ENCODE measurements around the gene TBX10. TPM values are rescaled to one million over a fixed set of nuclear protein-coding genes. Genes with fewer than 3 reads are reported as not detected.
"Not testable (repeated sequence)": the region's sequence is repeated elsewhere in the genome, so short reads cannot be mapped to it uniquely, and the experiment has no call there.

Gene TBX10
- total RNA-seq, 3 donors from 2014 or later: not detected

DNA sequence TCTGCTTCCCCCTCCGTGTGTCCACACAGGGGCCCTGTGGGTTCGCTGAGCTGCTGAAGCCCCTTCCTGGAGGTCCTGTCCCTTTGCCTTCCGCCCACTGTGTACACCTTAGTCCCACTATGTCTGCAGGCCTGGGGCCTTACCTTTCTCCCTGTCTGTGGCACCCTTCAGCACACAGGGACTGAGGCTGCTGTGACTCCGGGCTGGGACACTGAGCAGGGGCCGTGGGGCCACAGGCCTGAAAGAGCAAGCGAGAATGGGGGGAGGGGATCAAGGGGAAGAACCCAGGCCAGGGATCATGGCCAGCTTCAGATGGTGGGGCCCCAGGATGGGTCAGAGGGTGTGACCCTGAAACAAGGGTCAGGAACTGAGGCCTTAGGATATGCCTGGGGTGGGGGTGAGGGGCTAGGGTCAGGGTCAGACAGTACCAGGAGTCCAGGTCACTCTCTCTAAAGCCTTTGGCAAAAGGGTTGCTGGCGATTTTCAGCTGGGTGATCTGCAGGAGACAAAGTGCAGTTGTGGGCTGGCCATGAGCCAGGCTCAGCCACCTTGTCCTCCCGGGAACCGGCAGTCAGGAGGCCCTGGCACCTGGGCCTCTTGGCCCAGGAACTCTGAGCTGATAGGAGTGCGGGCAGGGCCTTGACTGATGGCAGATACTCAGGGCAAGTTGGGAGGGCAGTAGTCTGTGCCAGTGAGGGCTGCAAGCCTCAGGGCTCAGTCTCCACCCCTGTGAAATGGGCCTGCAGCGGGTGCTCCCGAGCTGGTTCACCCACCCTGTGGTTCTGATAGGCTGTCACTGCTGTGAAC is 7.2 kb downstream of the TBX10 start:
- H3K27me3 Mint-ChIP-seq (ENCODE audit: low read depth): no peaks in the 10 kb centered on the region
- no peaks in the 10 kb centered on the region for H3K36me3 Mint-ChIP-seq (ENCODE audit: insufficient read depth)
- DNase-seq (no peak), ATAC-seq (no peak)
- H3K9me3 Mint-ChIP-seq: no peaks in the 10 kb centered on the region
- peaks cover 6% of the 10 kb centered on the region for H3K4me1 Mint-ChIP-seq (ENCODE audit: low read depth)
- peak overlapping the region; percentile 51 for H3K4me3 Mint-ChIP-seq

DNA sequence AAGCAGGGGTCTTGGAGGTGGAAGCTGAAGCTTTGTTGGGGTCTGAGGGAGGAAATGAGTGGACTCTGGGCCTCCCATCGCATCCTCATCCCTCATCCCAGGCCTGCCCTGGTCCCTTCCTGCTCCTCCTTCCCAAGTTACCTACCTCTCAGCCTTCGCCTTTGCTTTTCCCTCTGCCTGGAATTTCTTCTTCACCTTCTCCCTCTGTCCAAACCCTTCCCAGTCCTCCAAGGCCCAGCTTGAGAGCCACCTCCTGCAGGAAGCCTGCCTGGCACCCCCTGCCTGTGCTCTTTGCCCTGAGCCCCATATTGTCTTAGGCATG is 7.7 kb downstream of the TBX10 start:
- Mint-ChIP-seq H3K4me1 (ENCODE audit: low read depth) (peaks cover 6% of the 10 kb centered on the region), H3K36me3 (ENCODE audit: insufficient read depth) (no peaks in the 10 kb centered on the region), H3K4me3 (peak overlapping the region; percentile 51), H3K9me3 (no peaks in the 10 kb centered on the region), H3K27me3 (ENCODE audit: low read depth) (no peaks in the 10 kb centered on the region)
- DNase-seq: no peak
- no peak for ATAC-seq

GRCh38 chr11:67631411-67631810 is 8.2 kb downstream of the TBX10 start:
- Mint-ChIP-seq H3K27me3 (ENCODE audit: low read depth) (no peaks in the 10 kb centered on the region), H3K4me3 (peak overlapping the region; percentile 86), H3K36me3 (ENCODE audit: insufficient read depth) (no peaks in the 10 kb centered on the region), H3K9me3 (no peaks in the 10 kb centered on the region), H3K4me1 (ENCODE audit: low read depth) (peaks cover 6% of the 10 kb centered on the region)
- DNase-seq: no peak
- no peak for ATAC-seq

- Mint-ChIP-seq H3K9me3 (no peaks in the 10 kb centered on the region), H3K4me3 (peak overlapping the region; percentile 86), H3K4me1 (ENCODE audit: low read depth) (peaks cover 6% of the 10 kb centered on the region), H3K36me3 (ENCODE audit: insufficient read depth) (no peaks in the 10 kb centered on the region), H3K27me3 (ENCODE audit: low read depth) (no peaks in the 10 kb centered on the region)
- DNase-seq (no peak), ATAC-seq (no peak)
These were observed 8.6 kb downstream of the TBX10 start for GRCh38 chr11:67630943-67631331.

- Mint-ChIP-seq H3K4me3 (peak overlapping the region; percentile 86), H3K4me1 (ENCODE audit: low read depth) (peaks cover 6% of the 10 kb centered on the region), H3K36me3 (ENCODE audit: insufficient read depth) (no peaks in the 10 kb centered on the region), H3K27me3 (ENCODE audit: low read depth) (no peaks in the 10 kb centered on the region), H3K9me3 (no peaks in the 10 kb centered on the region)
- DNase-seq (peak; percentile 93), ATAC-seq (peak; percentile 73 to 75)
These were observed 9.2 kb downstream of the TBX10 start for GRCh38 chr11:67630228-67630942.

DNA sequence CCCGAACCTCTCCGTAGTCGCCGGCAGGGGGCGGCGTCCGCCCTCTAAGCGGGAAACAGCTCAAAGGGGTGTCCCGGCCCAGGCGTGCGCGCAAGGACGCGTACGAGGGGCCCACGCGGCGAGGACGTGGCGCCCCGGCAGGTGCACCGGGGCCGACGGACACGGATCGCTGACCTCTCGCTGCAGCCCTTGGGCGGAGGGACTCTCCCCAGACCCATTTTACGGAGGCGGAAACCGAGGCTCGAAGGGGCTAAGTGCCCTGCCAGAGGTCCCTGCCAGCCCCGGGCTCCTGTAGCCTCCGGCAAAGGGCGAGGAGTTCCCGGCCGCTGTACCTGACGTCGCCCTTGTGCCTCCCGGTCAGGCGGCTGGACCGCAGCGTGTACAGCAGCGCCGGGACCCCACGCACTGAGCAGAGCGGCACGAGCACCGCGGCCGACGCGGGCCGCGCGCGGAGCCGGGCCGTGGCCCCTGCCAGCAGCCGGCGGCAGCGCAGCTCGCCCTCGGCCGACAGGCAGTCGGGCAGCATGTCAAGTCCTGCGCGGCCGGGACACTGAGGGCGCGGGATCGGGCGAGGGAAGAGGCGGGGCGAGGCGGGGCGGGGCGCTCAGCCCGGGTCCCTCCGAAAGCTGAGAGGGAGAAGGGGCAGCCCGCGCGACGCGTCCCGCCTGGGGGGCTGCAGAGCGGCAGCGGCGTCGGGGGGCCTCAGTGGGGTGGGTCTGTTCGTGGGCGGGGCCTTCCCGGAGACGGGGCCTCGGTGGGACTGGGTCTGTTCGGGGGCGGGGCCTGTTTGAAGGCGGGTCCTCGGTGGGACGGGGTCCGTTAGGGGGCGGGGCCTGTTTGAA is 10.0 kb downstream of the TBX10 start, which contains the start of gene NUDT8:
NUDT8 (minus strand) TSS at position 552 of the 842 bp plus-strand sequence; CDS start at position 526, 26 bp downstream.
- Mint-ChIP-seq H3K4me3 (peak within 1 kb of the TSS; percentile 86), H3K27me3 (ENCODE audit: low read depth) (no peaks in the 10 kb centered on the region), H3K9me3 (no peaks in the 10 kb centered on the region), H3K4me1 (ENCODE audit: low read depth) (peaks cover 6% of the 10 kb centered on the region), H3K36me3 (ENCODE audit: insufficient read depth) (no peaks in the 10 kb centered on the region)
- ATAC-seq: peak; percentile 73 to 82
- DNase-seq: peak; percentile 86

DNA sequence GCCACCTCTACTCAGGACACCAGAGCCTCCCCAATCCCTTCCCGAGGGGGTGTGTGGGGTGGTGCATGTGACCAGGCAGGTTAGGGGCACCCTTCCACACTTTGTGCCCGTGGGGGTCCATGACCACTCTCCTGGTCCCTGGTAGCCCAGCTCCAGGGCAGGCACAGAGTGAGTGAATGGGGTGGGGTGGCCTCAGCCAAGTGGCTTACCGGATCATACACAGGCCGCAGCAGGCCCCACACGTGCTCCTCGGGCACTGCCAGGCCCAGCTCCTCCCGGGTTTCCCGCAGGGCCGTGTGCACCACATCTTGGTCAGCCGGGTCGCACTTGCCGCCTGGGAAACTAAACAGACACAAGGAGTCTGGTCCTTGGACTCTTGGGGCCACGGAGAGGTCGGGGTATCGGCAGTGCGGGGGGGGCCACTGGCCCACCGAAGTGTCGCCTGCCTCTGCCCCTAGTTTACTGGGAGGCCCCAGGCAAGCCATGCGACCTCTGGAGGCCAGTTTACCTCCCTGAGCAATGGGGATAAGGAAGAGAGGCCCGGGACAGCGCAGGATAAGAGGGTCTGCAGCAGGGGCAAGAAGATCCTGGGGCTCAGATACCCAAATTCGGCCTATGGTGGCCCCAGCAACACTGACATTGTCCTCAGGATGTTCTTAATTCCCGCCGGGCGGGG is 10.7 kb downstream of the TBX10 start:
- no peaks in the 10 kb centered on the region for H3K36me3 Mint-ChIP-seq (ENCODE audit: insufficient read depth)
- H3K27me3 Mint-ChIP-seq (ENCODE audit: low read depth): no peaks in the 10 kb centered on the region
- no peaks in the 10 kb centered on the region for H3K9me3 Mint-ChIP-seq
- ATAC-seq (no peak), DNase-seq (no peak)
- H3K4me1 Mint-ChIP-seq (ENCODE audit: low read depth): peaks cover 6% of the 10 kb centered on the region
- H3K4me3 Mint-ChIP-seq: peak overlapping the region; percentile 53

DNA sequence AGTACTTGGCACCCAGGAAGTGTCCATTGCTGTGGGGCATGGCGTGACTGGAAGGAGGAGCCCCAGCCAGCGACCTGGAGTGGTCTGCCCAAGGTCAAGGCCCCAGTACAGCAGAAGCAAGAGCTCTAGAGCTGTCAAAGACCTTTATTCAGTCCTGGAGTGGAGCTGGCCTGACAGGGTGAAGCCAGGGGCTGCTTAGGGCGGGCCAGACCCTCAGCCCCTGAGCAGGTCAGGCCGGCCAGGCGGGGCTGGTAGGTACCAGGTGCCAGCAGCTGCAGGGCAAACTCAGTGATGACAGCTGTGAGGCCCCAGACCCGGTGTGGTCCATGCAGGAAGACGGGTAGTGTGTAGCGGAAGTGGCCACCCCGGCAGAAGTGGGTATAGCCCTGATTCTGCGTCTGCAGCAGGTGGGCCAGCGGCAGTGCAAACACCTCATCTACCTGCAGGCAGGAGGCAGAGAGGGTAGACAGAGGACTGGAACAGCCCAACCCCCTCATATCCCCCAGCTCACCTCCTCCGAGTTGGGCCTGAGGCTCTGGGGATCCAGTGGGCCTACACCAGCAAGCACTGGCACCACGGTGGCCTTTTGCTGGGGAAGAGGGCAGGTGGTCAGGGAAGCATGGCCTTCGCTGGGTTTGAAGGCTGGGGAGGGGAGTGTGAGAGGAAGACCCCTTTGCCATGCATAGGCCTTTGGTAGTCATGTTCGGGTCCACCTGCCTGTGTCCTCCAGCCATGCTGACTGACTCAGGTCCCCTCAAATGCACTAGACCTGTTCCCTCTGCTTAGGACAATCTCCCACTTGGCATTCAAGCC is 11.5 kb downstream of the TBX10 start:
- Mint-ChIP-seq H3K4me1 (ENCODE audit: low read depth) (peaks cover 6% of the 10 kb centered on the region), H3K9me3 (no peaks in the 10 kb centered on the region), H3K36me3 (ENCODE audit: insufficient read depth) (no peaks in the 10 kb centered on the region), H3K4me3 (no peak overlapping the region), H3K27me3 (ENCODE audit: low read depth) (no peaks in the 10 kb centered on the region)
- DNase-seq (no peak), ATAC-seq (no peak)

- no peak for DNase-seq
- ATAC-seq: no peak
- Mint-ChIP-seq H3K36me3 (ENCODE audit: insufficient read depth) (no peaks in the 10 kb centered on the region), H3K27me3 (ENCODE audit: low read depth) (no peaks in the 10 kb centered on the region), H3K4me3 (no peak overlapping the region), H3K4me1 (ENCODE audit: low read depth) (peaks cover 6% of the 10 kb centered on the region), H3K9me3 (no peaks in the 10 kb centered on the region)
These were observed 12.1 kb downstream of the TBX10 start for GRCh38 chr11:67627441-67627811.

DNA sequence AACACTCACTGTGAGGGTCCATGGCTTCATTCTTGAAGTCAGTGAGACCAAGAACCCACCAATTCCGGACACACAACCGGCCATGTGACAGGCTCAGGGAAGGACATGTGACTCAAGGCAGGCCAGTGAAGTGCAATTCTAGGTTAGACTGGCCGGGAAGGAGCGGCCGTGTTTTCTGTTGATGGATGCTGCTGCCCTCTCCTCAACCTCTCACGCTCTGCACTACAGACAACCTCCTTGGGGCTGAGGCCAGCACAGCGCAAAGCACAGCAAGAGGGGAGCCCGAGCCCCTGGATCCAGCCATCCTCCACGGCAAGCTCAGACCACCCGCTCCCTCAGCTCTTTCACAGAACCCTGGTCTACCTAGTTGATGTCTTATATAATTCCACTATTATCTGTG is 12.6 kb downstream of the TBX10 start:
- H3K27me3 Mint-ChIP-seq (ENCODE audit: low read depth): no peaks in the 10 kb centered on the region
- DNase-seq: no peak
- H3K9me3 Mint-ChIP-seq: no peaks in the 10 kb centered on the region
- ATAC-seq: no peak
- H3K4me3 Mint-ChIP-seq: no peak overlapping the region
- no peaks in the 10 kb centered on the region for H3K36me3 Mint-ChIP-seq (ENCODE audit: insufficient read depth)
- H3K4me1 Mint-ChIP-seq (ENCODE audit: low read depth): peaks cover 6% of the 10 kb centered on the region

DNA sequence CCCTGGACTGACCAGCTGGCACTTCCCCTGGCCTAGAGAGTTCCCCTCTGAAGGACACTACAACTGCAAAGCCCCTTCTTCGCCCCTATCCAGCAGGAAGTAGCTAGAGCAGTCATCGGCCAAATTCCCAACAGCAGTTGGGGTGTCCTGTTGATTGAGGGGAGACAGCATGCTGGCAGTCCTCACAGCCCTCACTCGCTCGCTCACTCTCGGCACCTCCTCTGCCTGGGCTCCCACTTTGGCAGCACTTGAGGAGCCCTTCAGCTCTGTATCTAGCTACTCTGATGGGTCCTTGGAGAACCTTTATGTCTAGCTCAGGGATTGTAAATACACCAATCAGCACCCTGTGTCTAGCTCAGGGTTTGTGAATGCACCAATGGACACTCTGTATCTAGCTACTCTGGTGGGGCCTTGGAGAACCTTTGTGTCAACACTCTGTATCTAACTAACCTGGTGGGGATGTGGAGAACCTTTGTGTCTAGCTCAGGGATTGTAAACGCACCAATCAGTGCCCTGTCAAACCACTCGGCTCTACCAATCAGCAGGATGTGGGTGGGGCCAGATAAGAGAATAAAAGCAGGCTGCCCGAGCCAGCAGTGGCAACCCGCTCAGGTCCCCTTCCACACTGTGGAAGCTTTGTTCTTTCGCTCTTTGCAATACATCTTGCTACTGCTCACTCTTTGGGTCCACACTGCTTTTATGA is 13.3 kb downstream of the TBX10 start:
- not testable (repeated sequence) for H3K4me1 Mint-ChIP-seq (ENCODE audit: low read depth); DNase-seq; H3K36me3 Mint-ChIP-seq (ENCODE audit: insufficient read depth); ATAC-seq; H3K27me3 Mint-ChIP-seq (ENCODE audit: low read depth); H3K4me3 Mint-ChIP-seq; H3K9me3 Mint-ChIP-seq

- DNase-seq; H3K4me1 Mint-ChIP-seq (ENCODE audit: low read depth); H3K36me3 Mint-ChIP-seq (ENCODE audit: insufficient read depth); H3K27me3 Mint-ChIP-seq (ENCODE audit: low read depth); ATAC-seq; H3K9me3 Mint-ChIP-seq; H3K4me3 Mint-ChIP-seq: not testable (repeated sequence)
These were observed 15.8 kb downstream of the TBX10 start for GRCh38 chr11:67623795-67624194.

DNA sequence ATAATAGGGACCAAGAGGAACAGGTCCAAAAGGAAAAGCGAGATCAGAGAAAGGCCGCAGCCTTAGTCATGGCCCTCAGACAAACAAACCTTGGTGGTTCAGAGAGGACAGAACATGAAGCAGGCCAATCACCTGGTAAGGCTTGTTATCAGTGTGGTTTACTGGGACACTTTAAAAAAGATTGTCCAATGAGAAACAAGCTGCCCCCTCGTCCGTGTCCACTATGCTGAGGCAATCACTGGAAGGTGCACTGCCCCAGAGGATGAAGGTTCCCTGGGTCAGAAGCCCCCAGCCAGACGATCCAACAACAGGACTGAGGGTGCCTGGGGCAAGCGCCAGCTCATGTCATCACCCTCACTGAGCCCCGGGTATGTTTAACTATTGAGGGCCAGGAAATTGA is 16.7 kb downstream of the TBX10 start:
- not testable (repeated sequence) for ATAC-seq; H3K27me3 Mint-ChIP-seq (ENCODE audit: low read depth); H3K4me3 Mint-ChIP-seq; DNase-seq; H3K4me1 Mint-ChIP-seq (ENCODE audit: low read depth); H3K36me3 Mint-ChIP-seq (ENCODE audit: insufficient read depth); H3K9me3 Mint-ChIP-seq
